Body of pancreas (tissue), 4 donors: Measurements from ENCODE around the gene YIPF5.

Source experiments
- CTCF ChIP-seq, 7 experiments: fragments of 450-650 bp in 4 of 7; fragments of 200-600 bp in 3 of 7; sonication (generic) in 3 of 7; IDR thresholded peaks; one replicate each; pipeline ENCODE4 v1.5.1; 2016 to 2019; ENCODE audit warnings: antibody characterized with exemption in 7 of 7
- POLR2A ChIP-seq, 3 donors: fragments of 450-650 bp; IDR thresholded peaks; one replicate each; pipeline ENCODE4 v1.6.1; 2016; ENCODE audit warnings: antibody characterized with exemption in 3 of 3, mild to moderate bottlenecking in 2 of 3

- TF ChIP-seq CTCF (IDR thresholded peaks at IDR 0.05), result no peak
- no peak for TF ChIP-seq POLR2A (IDR thresholded peaks at IDR 0.05)
Measured at GRCh38 chr5:144187699-144188294, 17.3 kb upstream of the YIPF5 start.
